Endodermal cell (in vitro differentiated cells): Measurements from ENCODE around the gene ZNF710. TPM values are rescaled to one million over a fixed set of nuclear protein-coding genes. Genes with fewer than 3 reads are reported as not detected.

Source experiments
- DNase-seq: peaks from one replicate; pipeline ENCODE4 v3.0.0-alpha.2; 2017
- H3K27ac ChIP-seq: 2 replicates; pipeline ENCODE4 v1.5.1; 2013; ENCODE audit warnings: mild to moderate bottlenecking, low read depth, low read length, moderate library complexity
- H3K27me3 ChIP-seq: 2 replicates; pipeline ENCODE4 v1.6.1; 2013; ENCODE audit warnings: mild to moderate bottlenecking, low read length, moderate library complexity; ENCODE audit not compliant: insufficient read depth, control insufficient read depth, poor library complexity, severe bottlenecking
- H3K36me3 ChIP-seq: 2 replicates; pipeline ENCODE4 v1.7.0; 2013; ENCODE audit warnings: mild to moderate bottlenecking, low read length, moderate library complexity; ENCODE audit not compliant: control insufficient read depth, insufficient read depth
- H3K4me1 ChIP-seq: one replicate; pipeline ENCODE4 v1.7.0; 2013; ENCODE audit warnings: low read length; ENCODE audit not compliant: control insufficient read depth, insufficient read depth
- H3K4me3 ChIP-seq: 2 replicates; pipeline ENCODE4 v1.5.1; 2013; ENCODE audit warnings: mild to moderate bottlenecking, low read length, moderate library complexity
- H3K9ac ChIP-seq: 2 replicates; pipeline ENCODE4 v1.6.1; 2013; ENCODE audit warnings: mild to moderate bottlenecking, low read length, moderate library complexity; ENCODE audit not compliant: poor library complexity, severe bottlenecking; ENCODE audit errors: extremely low read depth
- H3K9me3 ChIP-seq: 2 replicates; pipeline ENCODE4 v1.6.1; 2013; ENCODE audit warnings: mild to moderate bottlenecking, low read length, moderate library complexity; ENCODE audit not compliant: control insufficient read depth
- H3K27ac Mint-ChIP-seq: 2 replicates; pipeline ENCODE4 v1.8.0; 2020; ENCODE audit warnings: mixed read lengths
- H3K27me3 Mint-ChIP-seq: 2 replicates; pipeline ENCODE4 v1.8.0; 2021; ENCODE audit warnings: mild to moderate bottlenecking, mixed read lengths; ENCODE audit not compliant: insufficient read depth
- H3K36me3 Mint-ChIP-seq: 2 replicates; pipeline ENCODE4 v1.8.0; 2020; ENCODE audit warnings: low read depth, mixed read lengths
- H3K4me1 Mint-ChIP-seq: 2 replicates; pipeline ENCODE4 v1.8.0; 2020; ENCODE audit warnings: mixed read lengths
- H3K4me3 Mint-ChIP-seq: 2 replicates; pipeline ENCODE4 v1.8.0; 2020; ENCODE audit warnings: mild to moderate bottlenecking, moderate library complexity, mixed read lengths
- H3K9me3 Mint-ChIP-seq: 2 replicates; pipeline ENCODE4 v1.8.0; 2020; ENCODE audit warnings: mild to moderate bottlenecking, mixed read lengths
- CTCF ChIP-seq: fragments of 200-600 bp; sonication (generic); conservative IDR thresholded peaks from 2 replicates; pipeline ENCODE4 v1.5.0; 2021; ENCODE audit warnings: antibody characterized with exemption, mild to moderate bottlenecking
- WGBS, 2 experiments: methylation state at CpG; one replicate each; pipeline versions ENCODE4 v1.1.5 to v1.1.7; 2013; ENCODE audit warnings: missing lambda C conversion rate in 2 of 2, mixed read lengths in 1 of 2; ENCODE audit not compliant: insufficient coverage in 1 of 2, insufficient read length in 1 of 2; 5-methylcytosine and 5-hydroxymethylcytosine counted together
- total RNA-seq, 2 donors: library from RNA; stranded (reverse); fragmentation: NEBNext Ultra II Directional in 1 of 2; extraction: Animal tissue kit (Norgen Biotek cat#: 25700) in 1 of 2; gene quantifications; 2 replicates in 1 of 2; 3 replicates in 1 of 2; pipeline ENCODE4 v1.2.1, GENCODE V29; 2021

The ZNF710 gene
- total RNA-seq, 2 donors from 2014 or later, result 31.8 to 39.1 TPM

- Mint-ChIP-seq H3K9me3 (no peaks in the 10 kb centered on the region), H3K4me1 (peaks cover 53% of the 10 kb centered on the region), H3K27ac (peak overlapping the region; percentile 19), H3K36me3 (peaks cover 12% of the 10 kb centered on the region), H3K4me3 (no peak overlapping the region), H3K27me3 (no peaks in the 10 kb centered on the region)
- peaks cover 11% of the 10 kb centered on the region for H3K4me1 ChIP-seq
- no peak for TF ChIP-seq CTCF
- DNase-seq, result no peak
- no peaks in the 10 kb centered on the region for H3K27me3 ChIP-seq
- peaks cover 8% of the 10 kb centered on the region for H3K36me3 ChIP-seq
- no peak overlapping the region for H3K4me3 ChIP-seq
- peak overlapping the region; percentile 36 for H3K27ac ChIP-seq
- 92 to 93% methylated on average over 4 to 5 of the region's 5 CpGs for WGBS, 2 experiments
- H3K9me3 ChIP-seq, result no peaks in the 10 kb centered on the region
- H3K9ac ChIP-seq, result no peak overlapping the region
Measured at GRCh38 chr15:90039996-90040395, 38.9 kb downstream of the ZNF710 start.

- H3K27me3 Mint-ChIP-seq, result no peaks in the 10 kb centered on the region
- no peaks in the 10 kb centered on the region for H3K9me3 ChIP-seq
- no peaks in the 10 kb centered on the region for H3K27me3 ChIP-seq
- H3K36me3 Mint-ChIP-seq, result peaks cover 13% of the 10 kb centered on the region
- H3K4me3 Mint-ChIP-seq, result no peak overlapping the region
- H3K36me3 ChIP-seq, result peaks cover 11% of the 10 kb centered on the region
- H3K9me3 Mint-ChIP-seq, result no peaks in the 10 kb centered on the region
- no peak for DNase-seq
- WGBS, 2 experiments, result 84 to 91% methylated on average over 6 of the region's 6 CpGs
- peaks cover 5% of the 10 kb centered on the region for H3K4me1 ChIP-seq
- peaks cover 48% of the 10 kb centered on the region for H3K4me1 Mint-ChIP-seq
- H3K27ac Mint-ChIP-seq, result no peak overlapping the region
- H3K4me3 ChIP-seq, result no peak overlapping the region
- no peak overlapping the region for H3K27ac ChIP-seq
- no peak for TF ChIP-seq CTCF
- no peak overlapping the region for H3K9ac ChIP-seq
Measured at GRCh38 chr15:90040618-90041017, 39.5 kb downstream of the ZNF710 start.

- H3K27me3 Mint-ChIP-seq, result no peaks in the 10 kb centered on the region
- H3K27me3 ChIP-seq, result no peaks in the 10 kb centered on the region
- H3K27ac Mint-ChIP-seq, result peak overlapping the region; percentile 70
- H3K36me3 Mint-ChIP-seq, result peaks cover 13% of the 10 kb centered on the region
- peaks cover 3% of the 10 kb centered on the region for H3K4me1 ChIP-seq
- WGBS, 2 experiments, result 94 to 96% methylated on average over 9 to 12 of the region's 12 CpGs
- no peak for TF ChIP-seq CTCF
- peak overlapping the region; percentile 94 for H3K27ac ChIP-seq
- DNase-seq, result no peak
- H3K9me3 ChIP-seq, result no peaks in the 10 kb centered on the region
- peaks cover 40% of the 10 kb centered on the region for H3K4me1 Mint-ChIP-seq
- no peaks in the 10 kb centered on the region for H3K9me3 Mint-ChIP-seq
- H3K4me3 ChIP-seq, result no peak overlapping the region
- H3K36me3 ChIP-seq, result peaks cover 11% of the 10 kb centered on the region
- H3K9ac ChIP-seq, result no peak overlapping the region
- no peak overlapping the region for H3K4me3 Mint-ChIP-seq
Measured at GRCh38 chr15:90042356-90042755, 41.2 kb downstream of the ZNF710 start.
